PC-9 (cell line): Measurements from ENCODE around the gene CRB3. TPM values are rescaled to one million over a fixed set of nuclear protein-coding genes. Genes with fewer than 3 reads are reported as not detected.
A peak's percentile ranks its signal among the peaks of the same experiment; 100 is the strongest.

ENCODE experiments used
- BruUV-seq: library from RNA; stranded (reverse); fragments of 400-500 nt; replicated peaks from 2 replicates; lab custom pipeline; 2021; lab: Mats Ljungman, UMichigan
- CTCF ChIA-PET: fragments of 300-600 bp; sonication (Branson Sonifier 250); formaldehyde crosslinking; loops from one replicate; lab custom pipeline; 2022; ENCODE audit warnings: antibody characterized with exemption; lab: Charles Lee
- POLR2A ChIA-PET: fragments of 300-600 bp; sonication (Branson Sonifier 250); formaldehyde crosslinking; loops from one replicate; lab custom pipeline; 2022; ENCODE audit warnings: antibody characterized with exemption; ENCODE audit not compliant: unreplicated experiment; lab: Charles Lee
- DNase-seq, 2 experiments: peaks; one replicate each; pipeline versions ENCODE4 v3.0.0 to v3.0.0-alpha.2; 2015 to 2022; ENCODE audit warnings: mixed read lengths in 1 of 2
- H2AFZ ChIP-seq: fragments of 200-600 bp; sonication (generic); 2 replicates; pipeline ENCODE4 v1.8.1; 2017; ENCODE audit warnings: antibody characterized with exemption
- H3F3A ChIP-seq: fragments of 200-600 bp; sonication (generic); 2 replicates; pipeline ENCODE4 v1.8.1; 2017; ENCODE audit warnings: antibody characterized with exemption, mild to moderate bottlenecking, low read depth; ENCODE audit not compliant: insufficient read depth
- H3K27ac ChIP-seq: fragments of 200-600 bp; sonication (generic); 2 replicates; pipeline ENCODE4 v1.6.1; 2016; ENCODE audit warnings: mixed run types
- H3K27me3 ChIP-seq: fragments of 200-600 bp; sonication (generic); 2 replicates; pipeline ENCODE4 v1.6.1; 2016; ENCODE audit warnings: low read depth, mixed run types; ENCODE audit not compliant: insufficient read depth
- H3K36me3 ChIP-seq: fragments of 200-600 bp; sonication (generic); 2 replicates; pipeline ENCODE4 v1.6.1; 2016; ENCODE audit warnings: low read depth, mixed run types
- H3K4me1 ChIP-seq: fragments of 200-600 bp; sonication (generic); replicated peaks from 2 replicates; pipeline ENCODE4 v1.6.1; 2016; ENCODE audit warnings: mixed run types; ENCODE audit not compliant: insufficient read depth
- H3K4me2 ChIP-seq: fragments of 200-600 bp; sonication (generic); 2 replicates; pipeline ENCODE4 v1.6.1; 2017; ENCODE audit warnings: mixed run types
- H3K4me3 ChIP-seq: fragments of 200-600 bp; sonication (generic); 2 replicates; pipeline ENCODE4 v1.6.1; 2016; ENCODE audit warnings: mixed run types
- H3K79me2 ChIP-seq: fragments of 200-600 bp; sonication (generic); 2 replicates; pipeline ENCODE4 v1.6.1; 2017; ENCODE audit warnings: low read depth, mixed run types
- H3K9me2 ChIP-seq: fragments of 200-600 bp; sonication (generic); 2 replicates; pipeline ENCODE4 v1.8.1; 2017; ENCODE audit warnings: mild to moderate bottlenecking; ENCODE audit not compliant: insufficient read depth
- H3K9me3 ChIP-seq: fragments of 200-600 bp; sonication (generic); 2 replicates; pipeline ENCODE4 v1.8.1; 2016; ENCODE audit warnings: low read depth; ENCODE audit not compliant: insufficient read depth
- H4K20me1 ChIP-seq: fragments of 200-600 bp; sonication (generic); 2 replicates; pipeline ENCODE4 v1.8.1; 2017; ENCODE audit not compliant: insufficient read depth
- EZH2 ChIP-seq: fragments of 200-600 bp; sonication (generic); IDR thresholded peaks from 2 replicates; pipeline ENCODE4 v1.8.0; 2017; ENCODE audit warnings: antibody characterized with exemption, low read depth
- intact Hi-C: fragments of 100-400 bp; cut with micrococcal nuclease; formaldehyde crosslinking; loops from one replicate; pipeline ENCODE4 v1.10.0; 2022; ENCODE audit not compliant: unreplicated experiment
- total RNA-seq: library from RNA; stranded (reverse); gene quantifications from 2 replicates; pipeline ENCODE4 v1.2.3, GENCODE V29; 2021
- TF ChIP-seq, protein P1 (sequence below): fragments of 200-600 bp; sonication (generic); conservative IDR thresholded peaks from 2 replicates; pipeline ENCODE4 v1.6.1; 2017; ENCODE audit warnings: mixed run types, antibody characterized with exemption, mild to moderate bottlenecking, moderate library complexity

CRB3 gene
- total RNA-seq, 1 experiment from 2014 or later, result 40.6 TPM

- Histone ChIP-seq H3K9me3 (no peaks in the 10 kb centered on the region), H3K4me3 (peak overlapping the region; percentile 68; the same call in 1 of the 2 replicates), H3K9me2 (no peaks in the 10 kb centered on the region), H3K4me2 (peak overlapping the region; percentile 77), H3K36me3 (no peaks in the 10 kb centered on the region), H3K27me3 (no peaks in the 10 kb centered on the region), H3K27ac (no peak overlapping the region), H3F3A (no peaks in the 10 kb centered on the region), H3K79me2 (no peaks in the 10 kb centered on the region), H3K4me1 (no peaks in the 10 kb centered on the region), H4K20me1 (no peaks in the 10 kb centered on the region), H2AFZ (no peak overlapping the region)
- ChIA-PET POLR2A (interaction anchor here (0.6 kb wide), 1 partner anchor 921 kb away, joined by 3 read pairs; no protein-coding TSS in a partner anchor), CTCF (no interaction called here)
- BruUV-seq, result no TSS peak
- no peak for DNase-seq
- TF ChIP-seq, protein P1, sequence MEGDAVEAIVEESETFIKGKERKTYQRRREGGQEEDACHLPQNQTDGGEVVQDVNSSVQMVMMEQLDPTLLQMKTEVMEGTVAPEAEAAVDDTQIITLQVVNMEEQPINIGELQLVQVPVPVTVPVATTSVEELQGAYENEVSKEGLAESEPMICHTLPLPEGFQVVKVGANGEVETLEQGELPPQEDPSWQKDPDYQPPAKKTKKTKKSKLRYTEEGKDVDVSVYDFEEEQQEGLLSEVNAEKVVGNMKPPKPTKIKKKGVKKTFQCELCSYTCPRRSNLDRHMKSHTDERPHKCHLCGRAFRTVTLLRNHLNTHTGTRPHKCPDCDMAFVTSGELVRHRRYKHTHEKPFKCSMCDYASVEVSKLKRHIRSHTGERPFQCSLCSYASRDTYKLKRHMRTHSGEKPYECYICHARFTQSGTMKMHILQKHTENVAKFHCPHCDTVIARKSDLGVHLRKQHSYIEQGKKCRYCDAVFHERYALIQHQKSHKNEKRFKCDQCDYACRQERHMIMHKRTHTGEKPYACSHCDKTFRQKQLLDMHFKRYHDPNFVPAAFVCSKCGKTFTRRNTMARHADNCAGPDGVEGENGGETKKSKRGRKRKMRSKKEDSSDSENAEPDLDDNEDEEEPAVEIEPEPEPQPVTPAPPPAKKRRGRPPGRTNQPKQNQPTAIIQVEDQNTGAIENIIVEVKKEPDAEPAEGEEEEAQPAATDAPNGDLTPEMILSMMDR, result no peak
- TF ChIP-seq EZH2, result no peak
- intact Hi-C loops, result no loop called here
Measured at GRCh38 chr19:6457958-6458694, 5.9 kb upstream of the CRB3 start.

DNA sequence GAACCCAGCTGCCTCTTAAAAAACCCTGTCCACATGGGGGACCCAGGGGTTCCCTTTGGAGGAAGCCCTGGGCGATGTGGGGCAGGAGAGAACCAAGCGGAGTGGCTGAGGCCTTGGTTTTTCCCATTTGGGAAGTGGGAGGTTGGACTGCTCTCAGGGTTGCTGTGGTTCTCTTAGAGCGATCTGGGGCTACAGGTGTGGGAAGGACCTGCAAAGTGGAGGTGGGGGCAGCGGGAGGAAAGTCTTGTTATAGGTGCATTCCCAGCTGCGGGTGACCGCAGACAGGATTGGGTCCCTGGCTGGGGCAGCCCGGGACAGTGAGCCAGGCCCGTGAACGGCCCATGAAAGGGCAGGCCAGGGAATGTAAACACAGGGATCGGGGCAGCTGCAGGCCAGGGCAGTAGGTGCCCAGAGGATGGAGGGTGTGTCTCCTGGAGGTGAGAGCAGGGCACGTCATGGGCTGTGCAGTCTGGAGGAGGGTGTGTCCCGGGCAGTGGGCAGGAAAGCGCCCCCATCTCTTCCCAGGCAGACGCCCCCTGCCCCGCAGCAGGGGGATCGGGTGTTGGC is 5.3 kb upstream of the CRB3 start:
- peak overlapping the region; percentile 77 for H3K4me2 ChIP-seq
- no peak for TF ChIP-seq EZH2
- TF ChIP-seq, protein P1, result no peak
- TSS peak; percentile 41 for BruUV-seq
- H2AFZ ChIP-seq, result peak overlapping the region; percentile 48; the same call in 1 of the 2 replicates
- H3K4me1 ChIP-seq, result no peaks in the 10 kb centered on the region
- intact Hi-C loops, result no loop called here
- CTCF ChIA-PET, result no interaction called here
- no peaks in the 10 kb centered on the region for H3K9me2 ChIP-seq
- H3F3A ChIP-seq, result peaks cover 6% of the 10 kb centered on the region; the same call in 1 of the 2 replicates
- no peak for DNase-seq
- H3K36me3 ChIP-seq, result no peaks in the 10 kb centered on the region
- no peaks in the 10 kb centered on the region for H4K20me1 ChIP-seq
- H3K9me3 ChIP-seq, result no peaks in the 10 kb centered on the region
- H3K4me3 ChIP-seq, result peak overlapping the region; percentile 68
- POLR2A ChIA-PET, result interaction anchor here (0.6 kb wide), 2 partner anchors 922 to 1956 kb away, joined by 3 to 6 read pairs; no protein-coding TSS in a partner anchor
- H3K79me2 ChIP-seq, result no peaks in the 10 kb centered on the region
- no peak overlapping the region for H3K27ac ChIP-seq
- no peaks in the 10 kb centered on the region for H3K27me3 ChIP-seq

- peaks cover 1% of the 10 kb centered on the region; the same call in 1 of the 2 replicates for H3K79me2 ChIP-seq
- TF ChIP-seq EZH2, result no peak
- TF ChIP-seq, protein P1, result no peak
- no peaks in the 10 kb centered on the region for H3K9me3 ChIP-seq
- peaks cover 7% of the 10 kb centered on the region; the same call in 1 of the 2 replicates for H3F3A ChIP-seq
- no TSS peak for BruUV-seq
- CTCF ChIA-PET, result no interaction called here
- no peaks in the 10 kb centered on the region for H4K20me1 ChIP-seq
- H3K4me2 ChIP-seq, result peak within 1 kb of the TSS; percentile 77
- H3K27ac ChIP-seq, result peak within 1 kb of the TSS; percentile 88
- H3K4me3 ChIP-seq, result peak within 1 kb of the TSS; percentile 68
- POLR2A ChIA-PET, result interaction anchor here (0.6 to 0.7 kb wide), 3 partner anchors 71 to 1955 kb away, joined by 3 to 6 read pairs (median 3); partner anchors contain the start of gene TNFSF9
- H2AFZ ChIP-seq, result peak within 1 kb of the TSS; percentile 90
- peak in 1 of 2 experiments; percentile 77 for DNase-seq
- intact Hi-C loops, result loop anchor here (5.0 kb wide), 3 partner anchors 37 to 403 kb away; partner anchors contain the start of genes GPR108, KHSRP and TRIP10
- H3K4me1 ChIP-seq, result no peaks in the 10 kb centered on the region
- no peaks in the 10 kb centered on the region for H3K9me2 ChIP-seq
- H3K27me3 ChIP-seq, result no peaks in the 10 kb centered on the region
- H3K36me3 ChIP-seq, result no peaks in the 10 kb centered on the region
Measured at GRCh38 chr19:6459262-6460098, 4.6 kb upstream of the CRB3 start, which contains the start of gene SLC25A23. SLC25A23 (minus strand) TSS chr19:6459792; CDS start chr19:6459628, 164 bp downstream.
